ENCODE data around the gene OTOA. TPM values are rescaled to one million over a fixed set of nuclear protein-coding genes. Genes with fewer than 3 reads are reported as not detected.

The OTOA gene
- total RNA-seq, 1 experiment from 2014 or later, result 0.11 TPM

DNA sequence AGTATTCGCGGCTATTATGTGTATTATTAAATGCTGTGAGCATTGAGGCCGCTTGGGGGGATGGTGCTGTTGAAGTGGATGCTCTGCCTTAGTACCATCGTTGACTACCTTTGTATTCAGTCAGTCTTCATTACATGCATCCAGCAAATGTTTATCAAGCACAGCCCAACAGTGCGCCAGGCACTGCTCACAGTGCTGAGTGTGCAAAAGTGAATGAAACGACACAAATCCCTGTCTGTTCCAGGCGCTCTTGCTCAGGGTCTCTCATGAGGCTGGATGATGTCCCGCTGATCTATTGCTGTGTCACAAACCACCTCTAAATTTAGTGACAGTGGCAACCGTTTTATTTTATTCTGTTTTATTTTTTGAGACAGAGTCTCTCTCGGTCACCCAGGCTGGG, 53.8 kb downstream of the OTOA start:
- DNase-seq, result no peak
- Histone ChIP-seq H2BK120ac (ENCODE audit: low read depth, low read length, poor library complexity, severe bottlenecking) (no peak overlapping the region), H4K20me1 (ENCODE audit: control insufficient read depth, insufficient read depth, insufficient read length) (no peaks in the 10 kb centered on the region), H3K27ac (ENCODE audit: insufficient read length, low read depth, low read length) (no peak overlapping the region), H3K79me1 (ENCODE audit: insufficient read depth, low read depth, low read length, poor library complexity, severe bottlenecking) (no peaks in the 10 kb centered on the region), H3K9me3 (ENCODE audit: control insufficient read depth, low read depth, low read length) (no peaks in the 10 kb centered on the region), H3K4ac (ENCODE audit: low read depth, low read length) (no peak overlapping the region), H2AFZ (ENCODE audit: low read length) (no peak overlapping the region), H3T11ph (ENCODE audit: low read length) (no peak overlapping the region), H3K9ac (ENCODE audit: extremely low read depth, insufficient read length, low read length) (no peak overlapping the region), H2BK12ac (ENCODE audit: insufficient read length, low read depth, low read length) (no peak overlapping the region), H3K4me1 (ENCODE audit: insufficient read depth, low read length) (no peaks in the 10 kb centered on the region), H3K4me2 (ENCODE audit: insufficient read depth, insufficient read length, low read length) (no peak overlapping the region), H4K5ac (ENCODE audit: insufficient read length, low read depth, low read length) (no peak overlapping the region), H3K18ac (ENCODE audit: insufficient read length, low read depth, low read length) (no peak overlapping the region), H3K56ac (ENCODE audit: insufficient read length, low read depth, low read length) (peak overlapping the region; percentile 10), H4K91ac (ENCODE audit: insufficient read length, low read depth, low read length) (no peak overlapping the region), H3K79me2 (ENCODE audit: insufficient read depth, low read length) (no peaks in the 10 kb centered on the region), H3K23me2 (ENCODE audit: insufficient read length, low read depth, low read length, poor library complexity, severe bottlenecking) (no peaks in the 10 kb centered on the region), H2BK15ac (ENCODE audit: low read depth, low read length) (no peak overlapping the region), H2BK20ac (ENCODE audit: low read depth, low read length, poor library complexity, severe bottlenecking) (no peak overlapping the region), H2BK5ac (ENCODE audit: insufficient read length, low read length) (no peak overlapping the region), H4K8ac (replicated peaks; ENCODE audit: insufficient read length, low read depth, low read length) (no peak overlapping the region), H3K23ac (ENCODE audit: insufficient read length, low read depth, low read length) (no peak overlapping the region), H3K27me3 (ENCODE audit: insufficient read depth, low read length) (no peaks in the 10 kb centered on the region), H3K14ac (ENCODE audit: insufficient read depth, low read length) (no peak overlapping the region), H2AK5ac (ENCODE audit: insufficient read length, low read length) (no peak overlapping the region)
- no peaks in the 10 kb centered on the region; the same call in none of the 2 replicates for H3K27me3 Mint-ChIP-seq (ENCODE audit: low read depth)
- H3K4me3 Mint-ChIP-seq, result no peak overlapping the region
- H3K36me3 Mint-ChIP-seq (ENCODE audit: insufficient read depth in 1 of 3, low read depth in 3 of 3), result no peaks in the 10 kb centered on the region
- no CpG with 5 or more reads among the region's 10 CpGs for WGBS (ENCODE audit: extremely low coverage, insufficient read length, low lambda C conversion rate)
- TF ChIP-seq, protein P1, sequence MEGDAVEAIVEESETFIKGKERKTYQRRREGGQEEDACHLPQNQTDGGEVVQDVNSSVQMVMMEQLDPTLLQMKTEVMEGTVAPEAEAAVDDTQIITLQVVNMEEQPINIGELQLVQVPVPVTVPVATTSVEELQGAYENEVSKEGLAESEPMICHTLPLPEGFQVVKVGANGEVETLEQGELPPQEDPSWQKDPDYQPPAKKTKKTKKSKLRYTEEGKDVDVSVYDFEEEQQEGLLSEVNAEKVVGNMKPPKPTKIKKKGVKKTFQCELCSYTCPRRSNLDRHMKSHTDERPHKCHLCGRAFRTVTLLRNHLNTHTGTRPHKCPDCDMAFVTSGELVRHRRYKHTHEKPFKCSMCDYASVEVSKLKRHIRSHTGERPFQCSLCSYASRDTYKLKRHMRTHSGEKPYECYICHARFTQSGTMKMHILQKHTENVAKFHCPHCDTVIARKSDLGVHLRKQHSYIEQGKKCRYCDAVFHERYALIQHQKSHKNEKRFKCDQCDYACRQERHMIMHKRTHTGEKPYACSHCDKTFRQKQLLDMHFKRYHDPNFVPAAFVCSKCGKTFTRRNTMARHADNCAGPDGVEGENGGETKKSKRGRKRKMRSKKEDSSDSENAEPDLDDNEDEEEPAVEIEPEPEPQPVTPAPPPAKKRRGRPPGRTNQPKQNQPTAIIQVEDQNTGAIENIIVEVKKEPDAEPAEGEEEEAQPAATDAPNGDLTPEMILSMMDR (conservative IDR thresholded peaks at IDR 0.05), result no peak
- H3K4me1 Mint-ChIP-seq, result no peaks in the 10 kb centered on the region
- H3K27ac Mint-ChIP-seq, result peak overlapping the region in 1 of 3 experiments; percentile 35; a peak in 1 of 7 replicates
- H3K9me3 Mint-ChIP-seq, result no peaks in the 10 kb centered on the region

All from H9 (cell line).